ENCODE data around the gene ENTPD2. TPM values are rescaled to one million over a fixed set of nuclear protein-coding genes. Genes with fewer than 3 reads are reported as not detected.

ENTPD2 gene
- total and polyA plus RNA-seq, 9 of the 15 experiments (the other 6 are each of a cell fraction or from before 2014, with no cell fraction given), result 0.04 to 0.60 (median 0.14) TPM; not detected in 4

DNA sequence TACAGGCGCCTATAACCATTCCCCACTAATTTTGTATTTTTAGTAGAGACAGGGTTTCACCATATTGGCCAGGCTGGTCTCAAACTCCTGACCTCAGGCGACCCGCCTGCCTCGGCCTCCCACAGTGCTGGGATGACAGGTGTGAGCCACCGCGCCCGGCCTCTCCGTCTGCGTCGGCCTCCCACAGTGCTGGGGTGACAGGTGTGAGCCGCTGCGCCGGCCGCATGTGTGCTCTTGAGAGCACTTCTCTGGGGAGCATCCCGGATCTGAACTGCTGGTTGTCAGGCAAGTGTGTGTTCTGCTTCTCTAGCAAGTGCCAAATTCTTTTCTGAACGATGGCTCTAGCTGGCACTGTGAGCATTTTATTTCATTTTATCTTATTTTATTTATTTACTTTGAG, 3.7 kb upstream of the ENTPD2 start:
- no TSS peak for BruUV-seq (replicated peaks)
- Histone ChIP-seq H4K20me1 (replicated peaks; ENCODE audit: control insufficient read depth, insufficient read depth, low read length) (no peaks in the 10 kb centered on the region; the same call in none of the 2 replicates), H3K27ac (ENCODE audit: extremely low read depth, low read depth, low read length) (no peak overlapping the region), H2AFZ (ENCODE audit: low read depth, low read length) (no peak overlapping the region), H3K9me1 (ENCODE audit: control insufficient read depth, insufficient read depth, low read length) (no peaks in the 10 kb centered on the region), H3K4me1 (replicated peaks in 1 of 2; ENCODE audit: control insufficient read depth in 2 of 2, insufficient read depth in 2 of 2, low read length in 2 of 2) (peaks cover 0 to 37% of the 10 kb centered on the region in 2 experiments; a peak in 2 of 5 replicates), H3K9ac (ENCODE audit: insufficient read depth in 1 of 2, low read depth in 2 of 2, low read length in 2 of 2) (no peak overlapping the region), H3K9me3 (replicated peaks; ENCODE audit: control insufficient read depth, insufficient read depth, low read depth, low read length) (no peaks in the 10 kb centered on the region), H3K36me3 (ENCODE audit: control insufficient read depth, insufficient read depth, low read length) (no peaks in the 10 kb centered on the region), H3K79me2 (ENCODE audit: control insufficient read depth, insufficient read depth, low read length) (no peaks in the 10 kb centered on the region), H3K4me3 (no peak overlapping the region), H3K4me2 (ENCODE audit: insufficient read depth, low read length) (no peak overlapping the region), H3K27me3 (ENCODE audit: control insufficient read depth in 2 of 2, insufficient read depth in 2 of 2, low read length in 2 of 2) (no peaks in the 10 kb centered on the region)
- in situ Hi-C loops (cut with MboI), result no loop called here
- ChIA-PET CTCF (ENCODE audit: low intra/inter-chr PET ratio) (no interaction called here), POLR2A (interaction anchor here (0.7 kb wide), 1 partner anchor 20 kb away, joined by 3 read pairs; no protein-coding TSS in a partner anchor)
- intact Hi-C loops (cut with micrococcal nuclease), result no loop called here
- DNase-seq (ENCODE audit: extremely low read depth in 1 of 4, low spot score in 3 of 4) (no peak), FAIRE-seq (no peak), ATAC-seq (no peak)
- TF ChIP-seq FOXJ2 (tag; IDR thresholded peaks at IDR 0.05), result no peak
- TF ChIP-seq TAL1 (IDR thresholded peaks at IDR 0.05), result no peak
- TF ChIP-seq TFAM (CRISPR knock-in tag; conservative IDR thresholded peaks at IDR 0.05), result no peak
- TF ChIP-seq ZNF507 (tag; conservative IDR thresholded peaks at IDR 0.05), result no peak
- TF ChIP-seq POLR2G (IDR thresholded peaks at IDR 0.05; ENCODE audit: low read depth, low read length), result no peak
- TF ChIP-seq DIDO1 (tag; IDR thresholded peaks at IDR 0.05; ENCODE audit: low read depth), result no peak
- TF ChIP-seq POLR3A (IDR thresholded peaks at IDR 0.05; ENCODE audit: borderline replicate concordance, extremely low read depth, insufficient read depth, insufficient read length), result no peak
- TF ChIP-seq MAZ (CRISPR knock-in tag; conservative IDR thresholded peaks at IDR 0.05 in 1 of 2, IDR thresholded peaks at IDR 0.05 in 1 of 2), result no peak
- TF ChIP-seq, protein P1, sequence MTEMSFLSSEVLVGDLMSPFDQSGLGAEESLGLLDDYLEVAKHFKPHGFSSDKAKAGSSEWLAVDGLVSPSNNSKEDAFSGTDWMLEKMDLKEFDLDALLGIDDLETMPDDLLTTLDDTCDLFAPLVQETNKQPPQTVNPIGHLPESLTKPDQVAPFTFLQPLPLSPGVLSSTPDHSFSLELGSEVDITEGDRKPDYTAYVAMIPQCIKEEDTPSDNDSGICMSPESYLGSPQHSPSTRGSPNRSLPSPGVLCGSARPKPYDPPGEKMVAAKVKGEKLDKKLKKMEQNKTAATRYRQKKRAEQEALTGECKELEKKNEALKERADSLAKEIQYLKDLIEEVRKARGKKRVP (CRISPR knock-in tag; IDR thresholded peaks at IDR 0.05), result no peak
- TF ChIP-seq NCOA4 (IDR thresholded peaks at IDR 0.05; ENCODE audit: partially characterized antibody), result no peak
- 44% methylated on average over 16 of the region's 16 CpGs for WGBS (ENCODE audit: insufficient coverage, low coverage, missing lambda C conversion rate)

Measured in K562 (cell line).